ENCODE results near the gene SNX3.
A peak's percentile ranks its signal among the peaks of the same experiment; 100 is the strongest.

The SNX3 gene

DNA sequence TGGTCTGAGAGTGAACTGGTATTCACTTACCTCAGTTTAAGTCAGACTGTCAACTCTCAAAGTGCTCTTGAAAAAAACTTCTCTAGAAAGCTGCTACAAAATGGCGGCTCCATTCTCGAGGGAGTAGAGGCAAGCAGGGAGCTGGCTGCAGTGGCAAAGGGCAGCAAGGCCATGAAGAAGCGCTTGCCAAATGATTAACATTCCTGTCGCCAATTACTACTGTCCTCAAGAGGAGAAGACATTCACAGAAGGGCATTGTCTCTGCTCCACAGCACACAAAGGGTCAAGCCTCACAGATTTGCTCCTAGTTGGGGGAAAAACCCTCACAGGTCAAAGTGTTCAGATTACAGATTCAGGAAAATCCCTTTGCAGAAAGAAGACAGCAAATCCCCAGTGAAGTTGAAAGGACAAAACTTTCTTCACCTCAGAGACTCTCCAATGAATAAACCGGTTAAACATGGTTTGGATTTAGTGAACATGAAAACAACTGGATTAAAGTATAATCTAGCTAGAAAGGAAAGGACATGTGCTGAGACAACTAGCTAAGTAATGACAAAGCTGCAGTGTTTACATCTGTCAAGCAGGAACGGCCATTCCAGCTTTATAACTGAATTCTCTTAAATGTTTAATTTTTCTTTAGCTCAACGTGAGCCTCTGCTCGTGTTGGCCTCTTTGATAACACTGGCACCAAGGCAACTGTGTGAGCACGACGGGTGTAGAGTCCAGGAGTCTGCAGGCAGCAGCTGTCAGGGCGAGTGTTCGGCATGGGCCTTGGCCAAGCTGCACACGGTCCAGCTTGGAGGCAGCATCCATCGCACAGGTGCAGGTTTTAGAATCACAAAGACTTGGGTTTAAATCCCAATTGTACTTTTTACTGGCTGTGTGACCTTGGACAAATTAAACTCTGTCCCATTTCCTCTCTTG is 57.4 kb downstream of the SNX3 start:
- DNase-seq, result no peak

DNA sequence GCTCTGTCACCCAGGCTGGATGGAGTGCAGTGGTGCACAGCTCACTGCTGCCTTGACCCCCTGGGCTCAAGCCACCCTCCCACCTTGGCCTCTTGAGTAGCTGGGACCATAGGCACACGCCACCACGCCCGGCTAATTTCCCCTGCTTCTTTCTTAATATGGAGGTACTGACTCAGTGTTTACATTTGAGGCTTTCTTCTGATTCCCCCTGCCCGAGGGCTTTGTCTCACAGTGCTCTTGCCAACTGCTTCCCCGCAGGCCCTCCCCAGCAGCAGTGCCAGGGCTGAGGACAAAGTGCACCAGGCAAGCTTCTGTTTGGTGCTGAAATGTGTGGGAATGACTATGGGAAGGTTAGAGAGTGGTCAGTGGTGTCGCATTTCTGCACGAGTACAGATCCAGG is 60.2 kb downstream of the SNX3 start:
- no peak for DNase-seq

- DNase-seq, result no peak
These were observed 60.7 kb downstream of the SNX3 start for GRCh38 chr6:108200186-108200585.

DNA sequence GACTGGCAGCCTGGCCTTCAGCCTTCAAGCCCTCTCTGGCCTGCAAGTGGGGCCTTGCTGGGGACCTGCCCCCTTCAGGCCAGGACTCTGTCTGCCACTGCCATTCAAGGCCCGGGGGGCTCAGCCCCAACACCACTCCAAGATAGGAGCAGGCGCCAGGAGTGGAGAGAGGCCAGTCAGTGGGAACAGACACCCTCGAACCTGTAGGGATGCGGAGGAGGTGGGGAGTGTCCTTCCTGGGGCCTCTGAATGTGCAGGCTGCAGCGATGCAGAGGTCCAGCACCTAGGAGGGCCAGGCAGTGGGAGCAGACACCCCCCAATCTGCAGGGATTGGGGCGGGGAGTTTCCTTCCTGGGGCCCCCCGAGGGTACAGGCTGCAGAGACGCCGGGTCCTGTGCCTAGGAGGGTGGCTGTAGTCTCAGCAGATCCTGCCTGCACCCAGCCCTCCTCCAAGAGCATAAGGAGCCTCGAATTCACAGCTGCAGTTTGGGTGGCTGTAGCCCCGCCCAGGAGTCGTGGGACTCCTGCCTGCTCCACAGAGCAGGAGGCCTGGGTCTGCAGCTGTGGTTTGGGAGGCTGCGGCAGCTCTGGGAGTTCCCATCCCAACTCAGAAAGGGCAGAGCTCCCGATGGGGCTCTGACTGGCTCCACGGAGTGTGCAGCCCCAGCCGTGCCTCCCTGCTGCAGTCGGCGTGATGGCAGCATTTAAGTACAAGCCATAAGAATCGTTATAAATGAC is 61.9 kb downstream of the SNX3 start:
- no peak for DNase-seq

- DNase-seq, result no peak
These were observed 65.6 kb downstream of the SNX3 start for GRCh38 chr6:108195209-108195608.

DNA sequence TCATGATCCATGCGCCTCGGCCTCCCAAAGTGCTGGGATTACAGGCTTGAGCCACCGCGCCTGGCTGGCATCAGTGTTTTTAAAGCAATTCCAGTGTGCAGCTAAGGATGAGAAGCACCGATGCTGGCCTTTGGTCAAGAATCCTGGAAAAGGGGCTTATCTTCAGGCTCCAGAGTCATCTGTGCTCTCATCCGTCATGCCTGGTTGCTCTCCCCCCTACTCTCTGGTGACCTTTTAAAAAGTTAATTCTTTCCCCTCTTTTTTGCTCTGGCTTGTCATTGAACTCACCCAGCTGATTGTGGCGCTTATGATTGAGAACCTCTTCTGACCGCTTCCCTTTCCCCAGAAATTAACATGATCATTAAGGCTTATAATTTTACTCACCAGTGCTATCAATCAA is 66.3 kb downstream of the SNX3 start:
- DNase-seq, result no peak

- no peak for DNase-seq
These were observed 67.0 kb downstream of the SNX3 start for GRCh38 chr6:108193835-108194234.

DNA sequence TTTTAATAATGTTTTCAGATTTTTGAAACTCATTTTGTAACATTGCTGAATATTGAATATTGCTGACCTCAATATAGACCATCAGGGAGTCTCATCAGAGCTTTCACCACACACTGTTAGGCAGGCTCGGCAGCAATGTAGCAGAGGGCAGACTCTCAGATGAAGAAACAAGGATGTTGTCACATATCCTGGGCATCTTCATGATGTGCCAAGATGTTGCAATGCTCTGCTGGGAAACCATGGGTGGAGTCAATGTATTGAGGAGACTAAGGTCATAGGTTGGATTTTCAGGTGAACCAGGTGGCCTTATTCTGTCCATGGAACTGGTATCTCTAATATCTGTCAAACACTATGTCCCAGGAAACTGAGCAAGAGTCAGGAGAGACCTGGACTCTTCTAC is 67.7 kb downstream of the SNX3 start:
- DNase-seq, result no peak

GRCh38 chr6:108187519-108187918 is 73.3 kb downstream of the SNX3 start:
- DNase-seq, result no peak

GRCh38 chr6:108186226-108186625 is 74.6 kb downstream of the SNX3 start:
- DNase-seq, result no peak

DNA sequence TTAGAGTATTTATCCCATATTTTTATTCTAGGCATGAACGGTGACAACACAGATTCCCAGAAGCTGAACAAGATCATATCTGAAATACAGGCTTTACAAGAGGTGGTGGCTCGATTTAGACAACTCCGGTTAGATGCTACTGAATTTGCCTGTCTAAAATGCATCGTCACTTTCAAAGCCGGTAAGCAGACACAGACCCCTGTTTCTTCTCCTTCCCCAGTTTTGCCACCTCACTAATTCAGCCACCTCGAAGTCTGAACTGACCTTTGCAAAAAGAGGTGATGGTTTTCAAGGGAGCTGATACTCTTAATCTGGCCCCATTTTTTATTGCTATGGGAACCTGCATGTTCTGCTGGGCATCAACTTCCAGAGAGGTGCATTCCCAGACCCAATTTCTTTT is 80.1 kb downstream of the SNX3 start:
- DNase-seq, result no peak

- no peak for DNase-seq
These were observed 80.6 kb downstream of the SNX3 start for GRCh38 chr6:108180266-108180665.

DNA sequence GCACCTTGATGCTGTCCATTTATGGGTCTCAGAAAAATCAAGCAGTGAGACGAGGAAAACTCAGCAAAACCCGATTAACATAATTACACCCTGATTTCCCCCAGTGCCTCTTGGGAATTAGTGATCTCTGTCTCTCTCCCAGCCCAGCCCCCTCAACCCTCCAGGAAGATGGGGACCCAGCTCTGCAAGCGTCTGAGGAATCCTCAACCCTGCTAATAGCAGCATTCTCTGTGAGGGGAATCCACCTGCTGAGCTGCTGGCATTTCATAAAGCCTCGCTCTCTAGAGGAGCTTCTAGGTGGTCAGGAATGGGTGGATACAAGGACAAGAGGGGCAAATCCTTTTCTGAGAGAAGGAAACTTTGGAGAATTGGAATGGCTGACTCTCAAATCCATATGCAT is 81.1 kb downstream of the SNX3 start:
- no peak for DNase-seq

DNA sequence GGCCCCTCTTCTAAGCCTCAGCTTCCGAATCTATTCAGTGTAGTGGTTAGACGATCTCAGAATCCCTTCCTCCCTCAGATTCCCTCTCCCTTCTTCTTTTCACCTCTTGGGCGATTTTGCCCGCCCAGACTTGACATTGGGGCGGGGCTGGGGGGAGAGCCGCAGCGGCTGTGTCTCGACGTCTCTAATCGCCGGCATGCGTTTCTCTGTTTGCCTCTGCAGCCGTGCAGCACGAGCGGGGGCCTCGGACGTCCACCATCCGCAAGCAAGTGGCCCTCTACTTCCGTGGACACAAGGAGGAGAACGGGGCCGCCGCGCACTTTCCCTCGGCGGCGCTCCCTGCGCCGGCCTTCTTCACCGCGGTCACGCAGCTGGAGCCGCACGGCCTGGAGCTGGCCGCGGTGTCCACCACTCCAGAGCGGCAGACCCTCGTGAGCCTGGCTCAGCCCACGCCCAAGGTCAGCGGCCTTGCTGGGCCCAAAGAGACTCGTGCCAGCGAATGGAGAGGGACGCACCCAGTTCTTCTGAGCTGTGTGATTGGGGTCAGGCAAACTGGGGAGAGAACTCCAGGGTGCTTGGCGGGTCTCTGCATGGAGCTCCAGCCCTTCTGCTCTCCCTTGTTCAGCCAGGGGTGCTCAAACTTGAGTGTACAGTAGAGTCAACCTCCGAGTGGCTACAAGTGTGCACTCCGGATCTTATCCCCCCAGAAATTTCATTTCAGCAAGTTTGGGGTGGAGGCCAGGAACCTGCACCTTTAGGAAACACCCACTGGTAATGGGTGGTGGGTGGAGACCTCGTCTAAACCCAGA is 84.4 kb downstream of the SNX3 start:
- peak in 1 of 2 donors; percentile 12 for DNase-seq

- DNase-seq, result peak in 1 of 2 donors; percentile 25
These were observed 85.1 kb downstream of the SNX3 start for GRCh38 chr6:108175592-108176279.

- no peak for DNase-seq
These were observed 85.7 kb downstream of the SNX3 start for GRCh38 chr6:108175176-108175591.

GRCh38 chr6:108174371-108175175 is 86.3 kb downstream of the SNX3 start:
- DNase-seq, result peak; percentile 28 to 42

- no peak for DNase-seq
These were observed 88.8 kb downstream of the SNX3 start for GRCh38 chr6:108171918-108172516.

DNA sequence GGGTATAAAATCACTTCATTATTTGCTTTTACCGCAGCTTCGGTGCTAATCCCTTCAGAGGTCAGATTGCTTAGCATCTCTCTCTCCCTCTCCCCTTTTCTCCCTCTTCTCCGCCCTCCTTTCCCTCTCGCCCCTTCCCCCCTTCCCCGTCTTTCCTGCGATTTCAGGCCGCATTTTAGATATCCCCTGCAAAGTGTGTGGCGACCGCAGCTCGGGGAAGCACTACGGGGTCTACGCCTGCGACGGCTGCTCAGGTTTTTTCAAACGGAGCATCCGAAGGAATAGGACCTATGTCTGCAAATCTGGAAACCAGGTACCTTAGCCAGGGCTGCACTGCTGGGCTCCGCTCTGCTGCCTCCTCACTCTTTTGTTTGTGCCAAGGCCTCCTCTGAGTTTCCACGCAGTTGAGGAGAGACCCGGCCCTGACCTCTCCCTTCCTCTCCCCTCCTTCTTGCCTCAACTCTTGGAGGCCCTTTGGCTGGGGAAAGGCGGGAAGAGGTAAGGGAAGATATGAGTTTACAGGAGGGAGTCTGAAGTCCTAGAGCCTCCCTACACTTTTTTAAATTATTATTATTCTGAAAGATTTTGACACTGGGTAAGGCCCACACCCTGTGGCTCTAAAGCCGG is 89.4 kb downstream of the SNX3 start:
- DNase-seq, result no peak

GRCh38 chr6:108170332-108171290 is 90.2 kb downstream of the SNX3 start:
- DNase-seq, result no peak

All from stimulated activated CD4-positive, alpha-beta T cell treated with anti-CD3 and anti-CD28 coated beads, Interleukin-2, amount 100 ng/mL, for 24 hours (primary cell).